ENCODE results near the gene PSMA2.

PSMA2 gene

GRCh38 chr7:42931834-42932651 lies at the start of gene PSMA2, which contains the start of gene MRPL32:
PSMA2 (minus strand) TSS chr7:42932174; CDS start chr7:42932158, 16 bp downstream.
MRPL32 (plus strand) TSS chr7:42932376; CDS start chr7:42932387, 11 bp downstream.
- peak; percentile 92 for DNase-seq (ENCODE audit: low read depth)

- DNase-seq (ENCODE audit: low read depth) = no peak
Measured at GRCh38 chr7:42981601-42982000, 49.6 kb upstream of the PSMA2 start.

GRCh38 chr7:42980514-42980913 lies 48.5 kb upstream of the PSMA2 start:
- DNase-seq (ENCODE audit: low read depth) = no peak

- DNase-seq (ENCODE audit: low read depth) = no peak
Measured at GRCh38 chr7:42980084-42980483, 48.1 kb upstream of the PSMA2 start.

GRCh38 chr7:42978496-42978895 lies 46.5 kb upstream of the PSMA2 start:
- no peak for DNase-seq (ENCODE audit: low read depth)

- no peak for DNase-seq (ENCODE audit: low read depth)
Measured at GRCh38 chr7:42976371-42976770, 44.4 kb upstream of the PSMA2 start.

GRCh38 chr7:42972699-42973500 lies 40.9 kb upstream of the PSMA2 start:
- no peak for DNase-seq (ENCODE audit: low read depth)

GRCh38 chr7:42967391-42967790 lies 35.4 kb upstream of the PSMA2 start:
- no peak for DNase-seq (ENCODE audit: low read depth)

- DNase-seq (ENCODE audit: low read depth) = no peak
Measured at GRCh38 chr7:42964849-42965805, 33.2 kb upstream of the PSMA2 start.

- DNase-seq (ENCODE audit: low read depth) = no peak
Measured at GRCh38 chr7:42964293-42964692, 32.3 kb upstream of the PSMA2 start.

GRCh38 chr7:42961170-42961569 lies 29.2 kb upstream of the PSMA2 start:
- DNase-seq (ENCODE audit: low read depth) = no peak

- DNase-seq (ENCODE audit: low read depth) = no peak
Measured at GRCh38 chr7:42960762-42961161, 28.8 kb upstream of the PSMA2 start.

GRCh38 chr7:42959549-42959948 lies 27.6 kb upstream of the PSMA2 start:
- DNase-seq (ENCODE audit: low read depth) = no peak

- DNase-seq (ENCODE audit: low read depth) = no peak
Measured at GRCh38 chr7:42956062-42956461, 24.1 kb upstream of the PSMA2 start.

- no peak for DNase-seq (ENCODE audit: low read depth)
Measured at GRCh38 chr7:42953994-42954393, 22.0 kb upstream of the PSMA2 start.

- DNase-seq (ENCODE audit: low read depth) = no peak
Measured at GRCh38 chr7:42952328-42952727, 20.4 kb upstream of the PSMA2 start.

GRCh38 chr7:42950417-42950816 lies 18.4 kb upstream of the PSMA2 start:
- no peak for DNase-seq (ENCODE audit: low read depth)

GRCh38 chr7:42947521-42947920 lies 15.5 kb upstream of the PSMA2 start:
- no peak for DNase-seq (ENCODE audit: low read depth)

GRCh38 chr7:42946627-42946950 lies 14.6 kb upstream of the PSMA2 start:
- DNase-seq (ENCODE audit: low read depth) = no peak

GRCh38 chr7:42945821-42946626 lies 14.1 kb upstream of the PSMA2 start:
- no peak for DNase-seq (ENCODE audit: low read depth)
